GM19468 (cell line): ENCODE measurements around the gene COQ10B.

Experiments used
- ATAC-seq: cut with Tn5 transposase; IDR thresholded peaks from one replicate; pipeline ENCODE4 v1.9.1; 2021; ENCODE audit warnings: mild to moderate bottlenecking, moderate library complexity, moderate number of reproducible peaks; ENCODE audit not compliant: unreplicated experiment; ENCODE audit errors: extremely low read depth

The COQ10B gene

GRCh38 chr2:197499594-197500502 is 46.5 kb downstream of the COQ10B start, which contains the start of the genes HSPD1 and HSPE1:
HSPD1 (minus strand) TSS chr2:197499840; CDS start chr2:197498848, 992 bp downstream.
HSPE1 (plus strand) TSS chr2:197500379; CDS start chr2:197500437, 58 bp downstream.
- peak; percentile 72 for ATAC-seq

- no peak for ATAC-seq
Observed at GRCh38 chr2:197500503-197501131, 47.3 kb downstream of the COQ10B start.

GRCh38 chr2:197502201-197502600 is 48.8 kb downstream of the COQ10B start:
- no peak for ATAC-seq

- no peak for ATAC-seq
Observed at GRCh38 chr2:197502685-197503084, 49.3 kb downstream of the COQ10B start.

GRCh38 chr2:197504000-197504399 is 50.6 kb downstream of the COQ10B start:
- ATAC-seq: no peak

GRCh38 chr2:197504512-197504911 is 51.2 kb downstream of the COQ10B start:
- no peak for ATAC-seq

GRCh38 chr2:197506658-197507057 is 53.3 kb downstream of the COQ10B start:
- no peak for ATAC-seq

- ATAC-seq: no peak
Observed at GRCh38 chr2:197513915-197514314, 60.6 kb downstream of the COQ10B start.

GRCh38 chr2:197514754-197515153 is 61.4 kb downstream of the COQ10B start:
- no peak for ATAC-seq

- ATAC-seq: no peak
Observed at GRCh38 chr2:197515315-197515738, 62.0 kb downstream of the COQ10B start.

GRCh38 chr2:197515739-197516392 is 62.5 kb downstream of the COQ10B start, which contains the start of gene MOB4:
MOB4 (plus strand) TSS chr2:197516066; CDS start chr2:197516087, 21 bp downstream.
- ATAC-seq: peak; percentile 96

- ATAC-seq: no peak
Observed at GRCh38 chr2:197516393-197516761, 63.0 kb downstream of the COQ10B start.

GRCh38 chr2:197517150-197517549 is 63.8 kb downstream of the COQ10B start:
- ATAC-seq: no peak
